ENCODE measurements around the gene UBL3.

DNA sequence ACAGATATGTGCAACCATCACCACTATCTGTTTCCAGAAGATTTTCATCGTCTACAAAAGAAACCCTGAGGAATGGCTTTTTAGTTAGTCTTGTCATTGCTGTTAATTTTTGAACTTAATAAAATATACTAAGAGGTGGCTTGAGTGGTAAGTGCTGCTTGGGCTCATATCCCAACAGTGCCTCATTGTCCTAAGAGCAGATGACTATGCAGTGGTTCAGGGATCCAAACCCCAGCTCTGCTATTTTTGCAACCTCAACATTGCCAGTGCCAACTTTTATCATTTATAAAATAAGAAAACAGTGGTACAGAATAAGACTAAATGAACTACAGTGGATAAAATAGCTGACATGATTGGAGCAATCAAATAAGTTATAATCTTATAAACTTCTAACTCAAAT is 131.7 kb downstream of the UBL3 start:
- TF ChIP-seq, protein P1, sequence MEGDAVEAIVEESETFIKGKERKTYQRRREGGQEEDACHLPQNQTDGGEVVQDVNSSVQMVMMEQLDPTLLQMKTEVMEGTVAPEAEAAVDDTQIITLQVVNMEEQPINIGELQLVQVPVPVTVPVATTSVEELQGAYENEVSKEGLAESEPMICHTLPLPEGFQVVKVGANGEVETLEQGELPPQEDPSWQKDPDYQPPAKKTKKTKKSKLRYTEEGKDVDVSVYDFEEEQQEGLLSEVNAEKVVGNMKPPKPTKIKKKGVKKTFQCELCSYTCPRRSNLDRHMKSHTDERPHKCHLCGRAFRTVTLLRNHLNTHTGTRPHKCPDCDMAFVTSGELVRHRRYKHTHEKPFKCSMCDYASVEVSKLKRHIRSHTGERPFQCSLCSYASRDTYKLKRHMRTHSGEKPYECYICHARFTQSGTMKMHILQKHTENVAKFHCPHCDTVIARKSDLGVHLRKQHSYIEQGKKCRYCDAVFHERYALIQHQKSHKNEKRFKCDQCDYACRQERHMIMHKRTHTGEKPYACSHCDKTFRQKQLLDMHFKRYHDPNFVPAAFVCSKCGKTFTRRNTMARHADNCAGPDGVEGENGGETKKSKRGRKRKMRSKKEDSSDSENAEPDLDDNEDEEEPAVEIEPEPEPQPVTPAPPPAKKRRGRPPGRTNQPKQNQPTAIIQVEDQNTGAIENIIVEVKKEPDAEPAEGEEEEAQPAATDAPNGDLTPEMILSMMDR (IDR thresholded peaks at IDR 0.05) = no peak
- no peak for TF ChIP-seq POLR2A (IDR thresholded peaks at IDR 0.05)
- TF ChIP-seq POLR2AphosphoS5 (IDR thresholded peaks at IDR 0.05) = no peak

Measured in prostate gland (tissue), 2 donors.